GM21423 (cell line): ENCODE measurements around the gene WWC2.

Experiments used
- ATAC-seq: cut with Tn5 transposase; IDR thresholded peaks from one replicate; pipeline ENCODE4 v1.9.1; 2021; ENCODE audit warnings: mild to moderate bottlenecking, moderate library complexity; ENCODE audit not compliant: unreplicated experiment

WWC2 gene

GRCh38 chr4:183098723-183099536 lies at the start of gene WWC2:
TSS of gene WWC2 (plus strand) at chr4:183099257. CDS start at chr4:183099492, 235 bp downstream.
- peak; percentile 67 for ATAC-seq

GRCh38 chr4:183053681-183054080 lies 45.4 kb upstream of the WWC2 start:
- no peak for ATAC-seq

GRCh38 chr4:183057255-183057654 lies 41.8 kb upstream of the WWC2 start:
- ATAC-seq: no peak

GRCh38 chr4:183059797-183060196 lies 39.3 kb upstream of the WWC2 start:
- no peak for ATAC-seq

GRCh38 chr4:183068502-183068901 lies 30.6 kb upstream of the WWC2 start:
- ATAC-seq: no peak

GRCh38 chr4:183071222-183071621 lies 27.8 kb upstream of the WWC2 start:
- no peak for ATAC-seq

- no peak for ATAC-seq
Measured at GRCh38 chr4:183072176-183072575, 26.9 kb upstream of the WWC2 start.

- no peak for ATAC-seq
Measured at GRCh38 chr4:183073838-183074145, 25.3 kb upstream of the WWC2 start.

- no peak for ATAC-seq
Measured at GRCh38 chr4:183074288-183074990, 24.6 kb upstream of the WWC2 start.

GRCh38 chr4:183078634-183079033 lies 20.4 kb upstream of the WWC2 start:
- no peak for ATAC-seq

GRCh38 chr4:183080372-183081115 lies 18.5 kb upstream of the WWC2 start:
- ATAC-seq: no peak

- no peak for ATAC-seq
Measured at GRCh38 chr4:183081116-183081469, 18.0 kb upstream of the WWC2 start.

- ATAC-seq: no peak
Measured at GRCh38 chr4:183082053-183082452, 17.0 kb upstream of the WWC2 start.

GRCh38 chr4:183094393-183095198 lies 4.5 kb upstream of the WWC2 start:
- no peak for ATAC-seq

- no peak for ATAC-seq
Measured at GRCh38 chr4:183095199-183095512, 3.9 kb upstream of the WWC2 start.

- ATAC-seq: no peak
Measured at GRCh38 chr4:183096276-183096965, 2.6 kb upstream of the WWC2 start.

GRCh38 chr4:183097231-183098018 lies 1.6 kb upstream of the WWC2 start:
- no peak for ATAC-seq

- ATAC-seq: peak; percentile 25
Measured at GRCh38 chr4:183098019-183098722, 886 bp upstream of the WWC2 start.
